Measurements from ENCODE around the gene TBC1D2. TPM values are rescaled to one million over a fixed set of nuclear protein-coding genes. Genes with fewer than 3 reads are reported as not detected.

TBC1D2 gene, protein sequence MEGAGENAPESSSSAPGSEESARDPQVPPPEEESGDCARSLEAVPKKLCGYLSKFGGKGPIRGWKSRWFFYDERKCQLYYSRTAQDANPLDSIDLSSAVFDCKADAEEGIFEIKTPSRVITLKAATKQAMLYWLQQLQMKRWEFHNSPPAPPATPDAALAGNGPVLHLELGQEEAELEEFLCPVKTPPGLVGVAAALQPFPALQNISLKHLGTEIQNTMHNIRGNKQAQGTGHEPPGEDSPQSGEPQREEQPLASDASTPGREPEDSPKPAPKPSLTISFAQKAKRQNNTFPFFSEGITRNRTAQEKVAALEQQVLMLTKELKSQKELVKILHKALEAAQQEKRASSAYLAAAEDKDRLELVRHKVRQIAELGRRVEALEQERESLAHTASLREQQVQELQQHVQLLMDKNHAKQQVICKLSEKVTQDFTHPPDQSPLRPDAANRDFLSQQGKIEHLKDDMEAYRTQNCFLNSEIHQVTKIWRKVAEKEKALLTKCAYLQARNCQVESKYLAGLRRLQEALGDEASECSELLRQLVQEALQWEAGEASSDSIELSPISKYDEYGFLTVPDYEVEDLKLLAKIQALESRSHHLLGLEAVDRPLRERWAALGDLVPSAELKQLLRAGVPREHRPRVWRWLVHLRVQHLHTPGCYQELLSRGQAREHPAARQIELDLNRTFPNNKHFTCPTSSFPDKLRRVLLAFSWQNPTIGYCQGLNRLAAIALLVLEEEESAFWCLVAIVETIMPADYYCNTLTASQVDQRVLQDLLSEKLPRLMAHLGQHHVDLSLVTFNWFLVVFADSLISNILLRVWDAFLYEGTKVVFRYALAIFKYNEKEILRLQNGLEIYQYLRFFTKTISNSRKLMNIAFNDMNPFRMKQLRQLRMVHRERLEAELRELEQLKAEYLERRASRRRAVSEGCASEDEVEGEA
- total RNA-seq (2022; extraction: Qiagen RNA extraction; ENCODE audit: low read depth) = 7.8 to 10.5 TPM (median 10.2 TPM) in 5 replicates

DNA sequence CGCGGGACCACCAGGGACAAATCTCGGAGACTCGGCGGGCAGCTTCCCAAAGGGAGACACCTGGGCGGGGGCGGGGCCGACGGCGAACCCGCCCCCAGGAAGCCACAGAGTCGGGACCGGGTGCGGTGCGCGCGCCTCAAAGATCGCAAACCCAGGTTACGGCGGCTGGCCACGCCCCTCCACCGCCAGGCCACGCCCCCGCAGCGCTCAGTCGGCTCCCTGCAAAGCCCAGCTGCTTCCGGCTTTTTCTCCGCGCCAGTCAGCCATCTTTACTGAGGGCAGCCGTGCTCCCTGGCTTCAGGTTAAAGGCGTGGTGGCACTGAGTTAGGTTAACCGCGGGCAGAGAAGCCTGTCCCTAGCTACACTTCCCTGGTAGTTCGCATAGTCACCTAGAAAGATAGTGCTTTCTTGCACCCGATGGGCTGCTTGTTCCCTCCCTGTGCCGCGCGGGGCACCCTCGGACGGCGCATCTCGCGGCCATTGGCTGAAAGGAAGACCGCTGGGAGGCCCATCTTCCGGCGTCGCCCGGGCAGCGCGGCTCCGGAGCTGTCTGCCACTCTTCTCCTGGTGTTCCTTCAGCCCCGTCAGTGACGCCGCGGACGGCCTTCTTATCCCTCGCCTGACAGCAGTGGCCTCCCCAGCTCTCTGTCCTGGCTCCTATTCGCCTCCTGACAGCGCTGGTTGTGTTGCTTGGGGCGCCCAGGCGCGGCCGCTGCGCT, at the start of gene TBC1D2:
Gene TBC1D2 (minus strand): TSS at position 72 of the 719 bp plus-strand sequence. CDS start 108 bp downstream, outside the sequence.

DNA sequence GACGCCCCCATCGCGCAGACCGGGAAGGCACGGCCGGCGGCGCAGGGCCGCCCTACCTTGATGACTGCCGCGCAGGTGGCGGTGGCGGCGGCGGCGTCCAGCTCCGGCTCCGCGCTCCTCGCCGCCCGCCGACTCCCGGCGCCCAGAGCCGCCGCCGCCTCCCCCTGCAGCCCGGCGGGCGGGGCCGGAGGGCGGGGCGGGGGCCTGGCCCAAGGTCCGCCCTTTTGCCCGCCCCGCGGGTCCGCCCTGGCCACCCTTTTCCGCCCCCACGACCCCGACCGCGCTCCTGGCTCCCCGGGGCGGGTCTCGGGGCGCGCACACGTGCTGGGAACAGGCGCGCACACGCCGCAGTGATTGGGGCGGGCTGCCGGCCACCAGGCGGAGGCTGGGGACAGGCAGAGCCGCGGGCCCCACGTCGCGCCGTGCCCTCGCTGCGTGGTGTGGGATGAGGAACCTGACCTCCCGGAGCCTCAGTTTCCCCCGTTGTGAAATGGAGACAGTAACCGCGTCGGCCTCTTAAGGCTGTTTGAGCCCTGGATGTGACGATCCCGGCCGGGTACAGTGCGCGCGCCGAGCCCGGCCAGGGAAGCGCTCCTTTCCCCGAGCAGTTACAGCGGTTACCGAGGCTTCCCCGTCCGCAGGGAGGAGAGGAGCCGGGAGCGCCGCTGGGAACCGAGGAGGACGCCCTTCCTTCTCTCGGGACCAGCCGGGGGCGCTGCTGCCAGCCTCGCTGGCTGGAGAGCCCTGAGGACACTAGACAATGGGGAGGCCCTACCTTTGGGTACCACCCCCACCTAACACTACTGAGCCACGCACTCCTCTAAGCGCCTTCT, 62.7 kb downstream of the TBC1D2 start, which contains the start of gene CORO2A:
Gene CORO2A (minus strand): TSS at position 135 of the 833 bp plus-strand sequence. CDS start 34,977 bp downstream, outside the sequence.

Other genes starting within 250 kb of the TBC1D2 start
- 62.3 to 73.7 TPM (median 68.3 TPM) in 5 replicates for gene NANS, start 198.9 kb downstream of the TBC1D2 start, total RNA-seq (2022; extraction: Qiagen RNA extraction; ENCODE audit: low read depth)
- 10.4 to 13.8 TPM (median 13.4 TPM) in 5 replicates for gene TRIM14, start 136.4 kb downstream of the TBC1D2 start, total RNA-seq (2022; extraction: Qiagen RNA extraction; ENCODE audit: low read depth)
- gene CORO2A, start 63.0 kb downstream of the TBC1D2 start, total RNA-seq (2022; extraction: Qiagen RNA extraction; ENCODE audit: low read depth) = 0.81 to 1.4 TPM (median 1.2 TPM) in 5 replicates